PFSK-1 (cell line): ENCODE measurements around the gene ANXA2.

Experiments
- POLR2AphosphoS5 ChIP-seq: IDR thresholded peaks from 2 replicates; pipeline ENCODE4 v1.6.1; 2012; ENCODE audit warnings: low read depth, mild to moderate bottlenecking, control low read depth, low read length, moderate library complexity
- SIN3A ChIP-seq: IDR thresholded peaks from 2 replicates; pipeline ENCODE4 v1.6.1; 2012; ENCODE audit warnings: mild to moderate bottlenecking, low read length, moderate library complexity, borderline replicate concordance; ENCODE audit not compliant: insufficient read depth
- TAF1 ChIP-seq: IDR thresholded peaks from 2 replicates; pipeline ENCODE4 v1.6.1; 2012; ENCODE audit warnings: low read length, control low read depth, borderline replicate concordance; ENCODE audit not compliant: insufficient read depth
- TF ChIP-seq, protein P1 (sequence below), 2 experiments: IDR thresholded peaks; 2 replicates each; pipeline versions ENCODE4 v1.6.1 to v1.8.0; 2011 to 2012; ENCODE audit warnings: low read depth in 2 of 2, low read length in 2 of 2, control low read depth in 1 of 2, inconsistent platforms in 1 of 2, mild to moderate bottlenecking in 1 of 2, moderate library complexity in 1 of 2; ENCODE audit not compliant: insufficient read depth in 1 of 2

GRCh38 chr15:60407415-60407805, 9.6 kb upstream of the ANXA2 start:
- TF ChIP-seq POLR2AphosphoS5 (no peak), TAF1 (no peak), SIN3A (no peak)
- TF ChIP-seq, protein P1, sequence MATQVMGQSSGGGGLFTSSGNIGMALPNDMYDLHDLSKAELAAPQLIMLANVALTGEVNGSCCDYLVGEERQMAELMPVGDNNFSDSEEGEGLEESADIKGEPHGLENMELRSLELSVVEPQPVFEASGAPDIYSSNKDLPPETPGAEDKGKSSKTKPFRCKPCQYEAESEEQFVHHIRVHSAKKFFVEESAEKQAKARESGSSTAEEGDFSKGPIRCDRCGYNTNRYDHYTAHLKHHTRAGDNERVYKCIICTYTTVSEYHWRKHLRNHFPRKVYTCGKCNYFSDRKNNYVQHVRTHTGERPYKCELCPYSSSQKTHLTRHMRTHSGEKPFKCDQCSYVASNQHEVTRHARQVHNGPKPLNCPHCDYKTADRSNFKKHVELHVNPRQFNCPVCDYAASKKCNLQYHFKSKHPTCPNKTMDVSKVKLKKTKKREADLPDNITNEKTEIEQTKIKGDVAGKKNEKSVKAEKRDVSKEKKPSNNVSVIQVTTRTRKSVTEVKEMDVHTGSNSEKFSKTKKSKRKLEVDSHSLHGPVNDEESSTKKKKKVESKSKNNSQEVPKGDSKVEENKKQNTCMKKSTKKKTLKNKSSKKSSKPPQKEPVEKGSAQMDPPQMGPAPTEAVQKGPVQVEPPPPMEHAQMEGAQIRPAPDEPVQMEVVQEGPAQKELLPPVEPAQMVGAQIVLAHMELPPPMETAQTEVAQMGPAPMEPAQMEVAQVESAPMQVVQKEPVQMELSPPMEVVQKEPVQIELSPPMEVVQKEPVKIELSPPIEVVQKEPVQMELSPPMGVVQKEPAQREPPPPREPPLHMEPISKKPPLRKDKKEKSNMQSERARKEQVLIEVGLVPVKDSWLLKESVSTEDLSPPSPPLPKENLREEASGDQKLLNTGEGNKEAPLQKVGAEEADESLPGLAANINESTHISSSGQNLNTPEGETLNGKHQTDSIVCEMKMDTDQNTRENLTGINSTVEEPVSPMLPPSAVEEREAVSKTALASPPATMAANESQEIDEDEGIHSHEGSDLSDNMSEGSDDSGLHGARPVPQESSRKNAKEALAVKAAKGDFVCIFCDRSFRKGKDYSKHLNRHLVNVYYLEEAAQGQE (IDR thresholded peaks at IDR 0.05; ENCODE audit: insufficient read depth in 1 of 2, low read depth in 2 of 2, low read length in 2 of 2), result no peak
